K562 (cell line): Measurements from ENCODE around the gene PIP5K1B. TPM values are rescaled to one million over a fixed set of nuclear protein-coding genes. Genes with fewer than 3 reads are reported as not detected.

Source experiments
- ATAC-seq: fragments of 200-7000 bp; cut with Tn5 transposase; 3 replicates; pipeline ENCODE4 v1.9.1; 2020; ENCODE audit warnings: moderate library complexity
- BruUV-seq: library from RNA; stranded (reverse); fragments of 400-500 nt; replicated peaks from 2 replicates; lab custom pipeline; 2021; lab: Mats Ljungman, UMichigan
- CTCF ChIA-PET: fragments of 300-600 bp; formaldehyde crosslinking; extraction: SDS; loops from one replicate; lab custom pipeline; 2021; ENCODE audit warnings: low intra/inter-chr PET ratio; lab: Yijun Ruan, JAX
- POLR2A ChIA-PET: fragments of 300-600, 350-650 bp; sonication (Branson Sonifier 250); formaldehyde crosslinking; extraction: SDS; loops from one replicate; lab custom pipeline; 2021; ENCODE audit warnings: antibody characterized with exemption, inconsistent platforms; lab: Yijun Ruan, JAX
- DNase-seq, 4 experiments: peaks; one replicate each; pipeline versions ENCODE4 v3.0.0 to v3.0.0-alpha.2; 2011 to 2018; ENCODE audit warnings: low spot score in 3 of 4, mixed read lengths in 3 of 4; ENCODE audit errors: extremely low read depth in 1 of 4
- FAIRE-seq: peaks from 2 replicates; lab custom pipeline; 2011; peaks lifted over from hg19 to GRCh38; lab: Jason Lieb, UNC
- H2AFZ ChIP-seq: 2 replicates; pipeline ENCODE4 v1.6.0; 2011; ENCODE audit warnings: low read depth, low read length, control low read depth, inconsistent platforms
- H3K27ac ChIP-seq: fragments of 200-600 bp; 3 replicates; pipeline ENCODE4 v1.8.0; 2011; ENCODE audit warnings: low read depth, mild to moderate bottlenecking, control low read depth, inconsistent platforms, low read length, moderate library complexity, mixed read lengths; ENCODE audit errors: extremely low read depth
- H3K27me3 ChIP-seq, 2 experiments: fragments of 300-600 bp in 1 of 2; 2 replicates in 1 of 2; 3 replicates in 1 of 2; pipeline versions ENCODE4 v1.6.0 to v1.8.0; 2011; ENCODE audit warnings: inconsistent platforms in 2 of 2, low read length in 2 of 2, mild to moderate bottlenecking in 1 of 2, mixed read lengths in 1 of 2, moderate library complexity in 1 of 2; ENCODE audit not compliant: control insufficient read depth in 2 of 2, insufficient read depth in 2 of 2
- H3K36me3 ChIP-seq: fragments of 300-600 bp; 3 replicates; pipeline ENCODE4 v1.8.0; 2011; ENCODE audit warnings: mild to moderate bottlenecking, low read length, inconsistent platforms; ENCODE audit not compliant: control insufficient read depth, insufficient read depth
- H3K4me1 ChIP-seq, 2 experiments: fragments of 200-600 bp in 1 of 2; replicated peaks in 1 of 2; 2 replicates in 1 of 2; 3 replicates in 1 of 2; pipeline versions ENCODE4 v1.5.1 to v1.8.0; 2011; ENCODE audit warnings: inconsistent platforms in 2 of 2, low read length in 2 of 2, mild to moderate bottlenecking in 1 of 2, mixed read lengths in 1 of 2, moderate library complexity in 1 of 2; ENCODE audit not compliant: control insufficient read depth in 2 of 2, insufficient read depth in 2 of 2
- H3K4me2 ChIP-seq: 2 replicates; pipeline ENCODE4 v1.6.1; 2011; ENCODE audit warnings: low read length, control low read depth, inconsistent platforms, mixed read lengths; ENCODE audit not compliant: insufficient read depth
- H3K4me3 ChIP-seq: fragments of 200-600 bp; sonication (generic), shearing (Covaris generic); 2 replicates; pipeline ENCODE4 v1.5.1; 2016; ENCODE audit warnings: control low read depth, inconsistent platforms
- H3K79me2 ChIP-seq: fragments of 200-600 bp; 3 replicates; pipeline ENCODE4 v1.8.0; 2011; ENCODE audit warnings: low read length, inconsistent platforms; ENCODE audit not compliant: control insufficient read depth, insufficient read depth
- H3K9ac ChIP-seq, 2 experiments: 2 replicates each; pipeline versions ENCODE4 v1.6.0 to v1.6.1; 2011; ENCODE audit warnings: low read depth in 2 of 2, low read length in 2 of 2, control low read depth in 1 of 2, inconsistent platforms in 1 of 2, mild to moderate bottlenecking in 1 of 2, mixed read lengths in 1 of 2; ENCODE audit not compliant: insufficient read depth in 1 of 2
- H3K9me1 ChIP-seq: one replicate; pipeline ENCODE4 v1.6.0; 2011; ENCODE audit warnings: inconsistent platforms, mild to moderate bottlenecking, low read length, moderate library complexity; ENCODE audit not compliant: control insufficient read depth, insufficient read depth
- H3K9me3 ChIP-seq: replicated peaks from 2 replicates; pipeline ENCODE4 v1.5.1; 2011; ENCODE audit warnings: low read depth, low read length, inconsistent platforms; ENCODE audit not compliant: control insufficient read depth, insufficient read depth
- H4K20me1 ChIP-seq: replicated peaks from 2 replicates; pipeline ENCODE4 v1.6.1; 2011; ENCODE audit warnings: low read length, inconsistent platforms, mixed read lengths; ENCODE audit not compliant: control insufficient read depth, insufficient read depth
- CC2D1A ChIP-seq: fragments of 450-650 bp; IDR thresholded peaks from 2 replicates; pipeline ENCODE4 v1.6.1; 2017; ENCODE audit warnings: mild to moderate bottlenecking
- CTCF ChIP-seq, 3 experiments: IDR thresholded peaks in 2 of 3; conservative IDR thresholded peaks in 1 of 3; 2 replicates each; pipeline ENCODE4 v1.5.1; 2011 to 2012; ENCODE audit warnings: low read length in 3 of 3, mild to moderate bottlenecking in 3 of 3, control low read depth in 2 of 3, improper control_type of control experiment in 1 of 3, inconsistent platforms in 1 of 3, low read depth in 1 of 3, mixed read lengths in 1 of 3, moderate library complexity in 1 of 3; ENCODE audit not compliant: insufficient read depth in 2 of 3
- CXXC5 ChIP-seq: fragments of 250-450 bp; sonication (Bioruptor Pico); IDR thresholded peaks from 2 replicates; pipeline ENCODE4 v1.8.0; 2022; ENCODE audit warnings: inconsistent platforms, mild to moderate bottlenecking, moderate library complexity
- EHMT2 ChIP-seq: fragments of 450-650 bp; IDR thresholded peaks from 2 replicates; pipeline ENCODE4 v1.6.1; 2018; ENCODE audit warnings: antibody characterized with exemption
- JUND ChIP-seq, 2 experiments: IDR thresholded peaks; 2 replicates in 1 of 2; 3 replicates in 1 of 2; pipeline ENCODE4 v1.6.1; 2011; ENCODE audit warnings: borderline replicate concordance in 2 of 2, low read depth in 2 of 2, low read length in 2 of 2, improper control_type of control experiment in 1 of 2, missing biosample characterization in 1 of 2, missing genetic modification characterization in 1 of 2, missing genetic modification reagents in 1 of 2
- MTA2 ChIP-seq: fragments of 450-650 bp; IDR thresholded peaks from 2 replicates; pipeline ENCODE4 v1.6.1; 2016; ENCODE audit warnings: low read depth
- RCOR1 ChIP-seq, 2 experiments: IDR thresholded peaks; 2 replicates each; pipeline ENCODE4 v1.6.1; 2012; ENCODE audit warnings: low read depth in 2 of 2, low read length in 2 of 2, borderline replicate concordance in 1 of 2, improper control_type of control experiment in 1 of 2
- STAG1 ChIP-seq: sonication (generic); formaldehyde crosslinking; IDR thresholded peaks from 2 replicates; pipeline ENCODE4 v1.5.0; 2020; ENCODE audit warnings: missing genetic modification reagents, borderline replicate concordance
- WGBS: fragments of 100-300 bp; shearing (Covaris generic); methylation state at CpG from one replicate; pipeline ENCODE4 v1.1.6; 2016; ENCODE audit warnings: low coverage, mixed read lengths; ENCODE audit not compliant: insufficient coverage; ENCODE audit errors: missing lambda C conversion rate; 5-methylcytosine and 5-hydroxymethylcytosine counted together
- in situ Hi-C: fragments of 300-500 bp; cut with MboI; formaldehyde crosslinking; loops from 4 replicates; pipeline ENCODE4 v1.15.0; 2018; ENCODE audit warnings: inconsistent platforms, mixed read lengths
- intact Hi-C: fragments of 100-400 bp; cut with micrococcal nuclease; formaldehyde crosslinking; loops from 2 replicates; pipeline ENCODE4 v1.14.2; 2022
- polyA plus RNA-seq, 8 experiments: library from polyadenylated mRNA; depleted of rRNA in 4 of 8; stranded (reverse) in 5 of 8; unstranded in 3 of 8; fragments of >200 nt; fragmentation: Nextera tagmentation in 2 of 8; fragmentation: Illumina TruSeq in 1 of 8; extraction: Ambion mirVana in 2 of 8; extraction: Trizol in 1 of 8; gene quantifications; 2 replicates each; pipeline versions ENCODE4 v1.2.1 to v1.2.3, GENCODE V29; 2011 to 2014; ENCODE audit warnings: inconsistent platforms in 1 of 8, missing spikeins in 1 of 8
- total RNA-seq, 7 experiments: library from RNA; depleted of rRNA in 6 of 7; stranded (reverse); fragments of >200 nt in 6 of 7; fragmentation: Illumina TruSeq in 2 of 7; extraction: Trizol in 2 of 7; gene quantifications; 2 replicates each; pipeline versions ENCODE4 v1.2.1 to v1.2.3, GENCODE V29; 2011 to 2021; ENCODE audit warnings: low replicate concordance in 1 of 7
- TF ChIP-seq, protein P1 (sequence below): sonication (generic); formaldehyde crosslinking; IDR thresholded peaks from 2 replicates; pipeline ENCODE4 v1.8.1; 2023; ENCODE audit warnings: mild to moderate bottlenecking, missing genetic modification reagents

The PIP5K1B gene
- total and polyA plus RNA-seq, 9 of the 15 experiments (the other 6 are each of a cell fraction or from before 2014, with no cell fraction given): 3.1 to 12.9 (median 7.4) TPM

GRCh38 chr9:68999393-69000105, 294.5 kb downstream of the PIP5K1B start:
- Histone ChIP-seq H3K9me1 (no peaks in the 10 kb centered on the region), H3K9me3 (no peaks in the 10 kb centered on the region), H3K36me3 (no peaks in the 10 kb centered on the region; the same call in 2 of the 3 replicates), H4K20me1 (no peaks in the 10 kb centered on the region), H3K9ac (no peak overlapping the region), H3K27me3 (no peaks in the 10 kb centered on the region), H3K4me2 (no peak overlapping the region; the same call in 1 of the 2 replicates), H3K4me3 (no peak overlapping the region), H2AFZ (peak overlapping the region; percentile 64), H3K4me1 (peaks cover 5 to 16% of the 10 kb centered on the region in 2 experiments; a peak in 4 of 5 replicates), H3K27ac (peak overlapping the region; percentile 48), H3K79me2 (no peaks in the 10 kb centered on the region)
- ChIA-PET POLR2A (interaction anchor here (0.6 kb wide), 1 partner anchor 285 kb away, joined by 3 read pairs; no protein-coding TSS in a partner anchor), CTCF (interaction anchor here (0.7 to 2.8 kb wide), 3 partner anchors 28 to 418 kb away, joined by 3 to 27 read pairs (median 3); no protein-coding TSS in a partner anchor)
- DNase-seq (peak; percentile 46 to 86 (median 64)), ATAC-seq (peak; percentile 94), FAIRE-seq (peak; percentile 89)
- intact Hi-C loops (loop anchor here (1.0 to 5.0 kb wide), 8 partner anchors 19 to 415 kb away; a partner anchor contains a TSS), in situ Hi-C loops (loop anchor here (5.0 kb wide), 1 partner anchor 417 kb away; no protein-coding TSS in a partner anchor)
- no TSS peak for BruUV-seq
- 16% methylated on average over 9 of the region's 10 CpGs for WGBS
- TF ChIP-seq RCOR1 (IDR thresholded peaks at IDR 0.05; ENCODE audit: borderline replicate concordance in 1 of 2, low read depth in 2 of 2, low read length in 2 of 2): peak in 1 of 2 experiments; percentile 85; a peak in 2 of 4 replicates
- TF ChIP-seq CC2D1A: 0 out of 2 replicates have a peak, but pooled peaks have one; percentile 31
- TF ChIP-seq, protein P1, sequence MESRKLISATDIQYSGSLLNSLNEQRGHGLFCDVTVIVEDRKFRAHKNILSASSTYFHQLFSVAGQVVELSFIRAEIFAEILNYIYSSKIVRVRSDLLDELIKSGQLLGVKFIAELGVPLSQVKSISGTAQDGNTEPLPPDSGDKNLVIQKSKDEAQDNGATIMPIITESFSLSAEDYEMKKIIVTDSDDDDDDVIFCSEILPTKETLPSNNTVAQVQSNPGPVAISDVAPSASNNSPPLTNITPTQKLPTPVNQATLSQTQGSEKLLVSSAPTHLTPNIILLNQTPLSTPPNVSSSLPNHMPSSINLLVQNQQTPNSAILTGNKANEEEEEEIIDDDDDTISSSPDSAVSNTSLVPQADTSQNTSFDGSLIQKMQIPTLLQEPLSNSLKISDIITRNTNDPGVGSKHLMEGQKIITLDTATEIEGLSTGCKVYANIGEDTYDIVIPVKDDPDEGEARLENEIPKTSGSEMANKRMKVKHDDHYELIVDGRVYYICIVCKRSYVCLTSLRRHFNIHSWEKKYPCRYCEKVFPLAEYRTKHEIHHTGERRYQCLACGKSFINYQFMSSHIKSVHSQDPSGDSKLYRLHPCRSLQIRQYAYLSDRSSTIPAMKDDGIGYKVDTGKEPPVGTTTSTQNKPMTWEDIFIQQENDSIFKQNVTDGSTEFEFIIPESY (CRISPR knock-in tag): 0 out of 2 replicates have a peak, but pooled peaks have one; percentile 33
- TF ChIP-seq CTCF (IDR thresholded peaks at IDR 0.05 in 2 of 3, conservative IDR thresholded peaks at IDR 0.05 in 1 of 3; ENCODE audit: insufficient read depth in 2 of 3, low read depth in 1 of 3, low read length in 3 of 3): peak; percentile 81 to 97 (median 94)
- TF ChIP-seq MTA2: no peak
- peak; percentile 17; the same call in 1 of the 2 replicates for TF ChIP-seq JUND (IDR thresholded peaks at IDR 0.05; ENCODE audit: borderline replicate concordance, low read depth, low read length)
- TF ChIP-seq JUND (tag; IDR thresholded peaks at IDR 0.05; ENCODE audit: borderline replicate concordance, low read depth, low read length): no peak; the same call in 2 of the 3 replicates
- TF ChIP-seq CXXC5: 0 out of 2 replicates have a peak, but pooled peaks have one; percentile 11
- TF ChIP-seq EHMT2: peak; percentile 33; the same call in 1 of the 2 replicates
- peak; percentile 53; the same call in 1 of the 2 replicates for TF ChIP-seq STAG1 (CRISPR knock-in tag)
